Right lobe of liver (tissue), 4 donors: Measurements from ENCODE around the gene KAZN.

ENCODE experiments used
- POLR2A ChIP-seq: fragments of 450-650 bp; IDR thresholded peaks from one replicate; pipeline ENCODE4 v1.6.1; 2017; ENCODE audit warnings: antibody characterized with exemption, mild to moderate bottlenecking
- TF ChIP-seq, protein P1 (sequence below), 4 donors: fragments of 200-600 bp in 3 of 4; fragments of 450-650 bp in 1 of 4; IDR thresholded peaks; one replicate each; pipeline versions ENCODE4 v1.5.1 to v1.8.0; 2016 to 2022; ENCODE audit warnings: antibody characterized with exemption in 4 of 4, mild to moderate bottlenecking in 2 of 4
- donor health status: DM: no; HTN: no; CAD: no.
- donor health status: DM: no; HTN: no; CAD: no.
- donor health status: DM: no; HTN: yes; CAD: no.

DNA sequence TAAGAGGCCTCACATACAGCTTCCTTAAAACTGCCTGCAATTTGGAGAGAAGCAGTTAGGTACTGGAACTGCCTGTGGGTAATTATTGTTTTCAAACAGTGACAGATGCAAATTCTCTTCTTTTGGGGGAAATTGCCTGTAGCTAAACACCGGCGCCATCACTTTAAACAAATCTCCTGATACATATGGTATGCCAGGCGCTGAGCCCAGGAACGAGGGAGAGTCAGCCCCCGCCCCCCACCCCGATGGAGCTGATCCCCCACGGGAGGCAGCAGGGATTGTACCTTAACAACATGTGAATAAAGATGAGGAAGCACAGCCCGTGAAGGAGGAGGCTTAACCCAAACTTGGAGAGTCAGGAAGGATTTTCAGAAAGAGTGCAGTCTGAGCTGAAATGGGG lies 562.1 kb downstream of the KAZN start:
- TF ChIP-seq, protein P1, sequence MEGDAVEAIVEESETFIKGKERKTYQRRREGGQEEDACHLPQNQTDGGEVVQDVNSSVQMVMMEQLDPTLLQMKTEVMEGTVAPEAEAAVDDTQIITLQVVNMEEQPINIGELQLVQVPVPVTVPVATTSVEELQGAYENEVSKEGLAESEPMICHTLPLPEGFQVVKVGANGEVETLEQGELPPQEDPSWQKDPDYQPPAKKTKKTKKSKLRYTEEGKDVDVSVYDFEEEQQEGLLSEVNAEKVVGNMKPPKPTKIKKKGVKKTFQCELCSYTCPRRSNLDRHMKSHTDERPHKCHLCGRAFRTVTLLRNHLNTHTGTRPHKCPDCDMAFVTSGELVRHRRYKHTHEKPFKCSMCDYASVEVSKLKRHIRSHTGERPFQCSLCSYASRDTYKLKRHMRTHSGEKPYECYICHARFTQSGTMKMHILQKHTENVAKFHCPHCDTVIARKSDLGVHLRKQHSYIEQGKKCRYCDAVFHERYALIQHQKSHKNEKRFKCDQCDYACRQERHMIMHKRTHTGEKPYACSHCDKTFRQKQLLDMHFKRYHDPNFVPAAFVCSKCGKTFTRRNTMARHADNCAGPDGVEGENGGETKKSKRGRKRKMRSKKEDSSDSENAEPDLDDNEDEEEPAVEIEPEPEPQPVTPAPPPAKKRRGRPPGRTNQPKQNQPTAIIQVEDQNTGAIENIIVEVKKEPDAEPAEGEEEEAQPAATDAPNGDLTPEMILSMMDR (IDR thresholded peaks at IDR 0.05): no peak
- no peak for TF ChIP-seq POLR2A
